ENCODE results near the gene SPNS2. TPM values are rescaled to one million over a fixed set of nuclear protein-coding genes. Genes with fewer than 3 reads are reported as not detected.

SPNS2 gene
- total and polyA plus RNA-seq, 2 experiments from 2014 or later: 0.29 TPM; not detected in 1

DNA sequence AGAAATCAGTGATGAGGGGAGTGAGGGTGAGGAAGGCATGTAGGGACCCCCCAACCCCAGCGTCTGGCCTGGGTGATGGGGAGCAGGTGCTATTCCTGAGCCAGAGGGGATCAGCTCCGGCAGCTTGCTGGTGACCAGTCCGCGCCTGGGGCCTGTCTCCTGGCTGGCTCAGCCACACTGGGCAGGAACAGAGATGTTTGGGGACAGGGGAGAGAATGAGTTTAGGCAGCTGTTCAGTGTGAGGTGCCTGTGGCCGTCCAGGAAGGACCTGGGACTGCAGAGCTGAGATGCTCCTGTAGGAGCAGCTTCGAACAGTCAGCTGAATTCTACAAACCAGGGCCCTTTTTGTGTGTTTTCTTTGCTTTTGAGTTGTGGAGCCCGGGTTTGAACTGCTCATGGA lies 23.2 kb upstream of the SPNS2 start:
- Histone ChIP-seq H3K27me3 (replicated peaks; ENCODE audit: insufficient read depth) (peaks cover 8% of the 10 kb centered on the region; the same call in 1 of the 2 replicates), H3K36me3 (ENCODE audit: low read depth) (no peaks in the 10 kb centered on the region), H3K4me3 (no peak overlapping the region), H3K4me2 (ENCODE audit: unreplicated experiment) (no peak overlapping the region), H3F3A (ENCODE audit: insufficient read depth) (no peaks in the 10 kb centered on the region), H3K4me1 (ENCODE audit: insufficient read depth) (no peaks in the 10 kb centered on the region), H4K20me1 (ENCODE audit: insufficient read depth) (no peaks in the 10 kb centered on the region), H2AFZ (no peak overlapping the region), H3K79me2 (ENCODE audit: insufficient read depth) (no peaks in the 10 kb centered on the region), H3K9me2 (ENCODE audit: insufficient read depth) (no peaks in the 10 kb centered on the region), H3K9ac (no peak overlapping the region), H3K9me3 (ENCODE audit: low read depth) (no peaks in the 10 kb centered on the region), H3K27ac (no peak overlapping the region)
- no peak for DNase-seq
- in situ Hi-C loops (cut with MboI): no loop called here
- WGBS, 2 experiments (ENCODE audit: low coverage in 1 of 2, low lambda C conversion rate in 2 of 2, missing lambda C conversion rate in 2 of 2): 63 to 66% methylated on average over 7 of the region's 7 CpGs
- TF ChIP-seq EZH2phosphoT487 (IDR thresholded peaks at IDR 0.05; ENCODE audit: insufficient read depth, low read depth): no peak
- no peak for TF ChIP-seq EZH2 (IDR thresholded peaks at IDR 0.05; ENCODE audit: insufficient read depth, poor library complexity, severe bottlenecking)

DNA sequence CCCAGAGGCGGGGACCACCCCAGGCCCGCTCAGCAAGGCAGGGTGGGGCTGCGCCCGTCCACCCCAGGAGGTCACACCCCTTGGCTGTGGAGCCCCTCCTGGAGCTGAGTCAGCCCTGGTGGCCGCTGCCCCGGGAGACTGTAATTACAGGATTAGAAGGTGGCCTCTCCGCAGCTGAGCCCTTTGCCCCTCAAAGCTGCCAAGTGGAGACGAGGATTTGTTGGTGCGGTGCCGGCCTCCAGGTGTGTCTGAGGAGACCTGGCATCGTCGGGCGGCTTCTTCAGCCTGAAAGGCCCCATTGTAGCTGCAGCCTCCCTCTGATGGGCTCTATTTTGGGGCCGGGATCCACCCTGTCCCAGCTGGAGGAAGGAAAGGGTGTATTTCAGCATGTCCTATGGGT lies 22.7 kb upstream of the SPNS2 start:
- in situ Hi-C loops (cut with MboI): no loop called here
- Histone ChIP-seq H2AFZ (no peak overlapping the region), H4K20me1 (ENCODE audit: insufficient read depth) (no peaks in the 10 kb centered on the region), H3K27me3 (replicated peaks; ENCODE audit: insufficient read depth) (peaks cover 5% of the 10 kb centered on the region), H3K9me3 (ENCODE audit: low read depth) (no peaks in the 10 kb centered on the region), H3K4me3 (no peak overlapping the region), H3K27ac (no peak overlapping the region), H3K9me2 (ENCODE audit: insufficient read depth) (no peaks in the 10 kb centered on the region), H3K4me1 (ENCODE audit: insufficient read depth) (no peaks in the 10 kb centered on the region), H3K79me2 (ENCODE audit: insufficient read depth) (no peaks in the 10 kb centered on the region), H3K4me2 (ENCODE audit: unreplicated experiment) (no peak overlapping the region), H3F3A (ENCODE audit: insufficient read depth) (no peaks in the 10 kb centered on the region), H3K9ac (no peak overlapping the region), H3K36me3 (ENCODE audit: low read depth) (no peaks in the 10 kb centered on the region)
- 69 to 75% methylated on average over 14 of the region's 14 CpGs for WGBS, 2 experiments (ENCODE audit: low coverage in 1 of 2, low lambda C conversion rate in 2 of 2, missing lambda C conversion rate in 2 of 2)
- TF ChIP-seq EZH2 (IDR thresholded peaks at IDR 0.05; ENCODE audit: insufficient read depth, poor library complexity, severe bottlenecking) (no peak), EZH2phosphoT487 (IDR thresholded peaks at IDR 0.05; ENCODE audit: insufficient read depth, low read depth) (no peak)
- DNase-seq: no peak

GRCh38 chr17:4476511-4477070 lies 22.1 kb upstream of the SPNS2 start:
- no peak for DNase-seq
- Histone ChIP-seq H3K4me3 (no peak overlapping the region), H3K27me3 (replicated peaks; ENCODE audit: insufficient read depth) (peaks cover 10% of the 10 kb centered on the region), H3K9ac (no peak overlapping the region), H3K4me1 (ENCODE audit: insufficient read depth) (no peaks in the 10 kb centered on the region), H3K9me3 (ENCODE audit: low read depth) (no peaks in the 10 kb centered on the region), H3K9me2 (ENCODE audit: insufficient read depth) (no peaks in the 10 kb centered on the region), H3K27ac (no peak overlapping the region), H3K4me2 (ENCODE audit: unreplicated experiment) (no peak overlapping the region), H4K20me1 (ENCODE audit: insufficient read depth) (no peaks in the 10 kb centered on the region), H2AFZ (no peak overlapping the region), H3F3A (ENCODE audit: insufficient read depth) (no peaks in the 10 kb centered on the region), H3K79me2 (ENCODE audit: insufficient read depth) (no peaks in the 10 kb centered on the region), H3K36me3 (ENCODE audit: low read depth) (no peaks in the 10 kb centered on the region)
- 68 to 74% methylated on average over 19 of the region's 19 CpGs for WGBS, 2 experiments (ENCODE audit: low coverage in 1 of 2, low lambda C conversion rate in 2 of 2, missing lambda C conversion rate in 2 of 2)
- TF ChIP-seq EZH2 (IDR thresholded peaks at IDR 0.05; ENCODE audit: insufficient read depth, poor library complexity, severe bottlenecking) (no peak), EZH2phosphoT487 (IDR thresholded peaks at IDR 0.05; ENCODE audit: insufficient read depth, low read depth) (no peak)
- in situ Hi-C loops (cut with MboI): no loop called here

GRCh38 chr17:4477255-4477791 lies 21.4 kb upstream of the SPNS2 start:
- no peaks in the 10 kb centered on the region for H3K4me1 ChIP-seq (ENCODE audit: insufficient read depth)
- in situ Hi-C loops (cut with MboI): no loop called here

More at GRCh38 chr17:4477255-4477791, 21.4 kb upstream of the SPNS2 start:
- H4K20me1 ChIP-seq (ENCODE audit: insufficient read depth): no peaks in the 10 kb centered on the region
- TF ChIP-seq EZH2phosphoT487 (IDR thresholded peaks at IDR 0.05; ENCODE audit: insufficient read depth, low read depth) (no peak), EZH2 (IDR thresholded peaks at IDR 0.05; ENCODE audit: insufficient read depth, poor library complexity, severe bottlenecking) (no peak)
- H3K4me3 ChIP-seq: no peak overlapping the region
- no peak overlapping the region for H2AFZ ChIP-seq
- H3K79me2 ChIP-seq (ENCODE audit: insufficient read depth): no peaks in the 10 kb centered on the region
- no peaks in the 10 kb centered on the region for H3K9me2 ChIP-seq (ENCODE audit: insufficient read depth)
- peaks cover 10% of the 10 kb centered on the region for H3K27me3 ChIP-seq (replicated peaks; ENCODE audit: insufficient read depth)
- no peaks in the 10 kb centered on the region for H3K36me3 ChIP-seq (ENCODE audit: low read depth)
- H3K4me2 ChIP-seq (ENCODE audit: unreplicated experiment): no peak overlapping the region
- H3K9ac ChIP-seq: no peak overlapping the region
- 39 to 56% methylated on average over 5 to 10 of the region's 10 CpGs for WGBS, 2 experiments (ENCODE audit: low coverage in 1 of 2, low lambda C conversion rate in 2 of 2, missing lambda C conversion rate in 2 of 2)
- H3K27ac ChIP-seq: no peak overlapping the region
- no peaks in the 10 kb centered on the region for H3K9me3 ChIP-seq (ENCODE audit: low read depth)
- DNase-seq: peak; percentile 34
- H3F3A ChIP-seq (ENCODE audit: insufficient read depth): no peaks in the 10 kb centered on the region

Data from GM23248 (cell line).